Stimulated activated naive CD4-positive, alpha-beta T cell (primary cell): Measurements from ENCODE around the gene TLR7.
A peak's percentile ranks its signal among the peaks of the same experiment; 100 is the strongest.

Experiments used
- DNase-seq, 6 experiments: peaks; one replicate each; lab custom pipeline; 2025; lab: John Stamatoyannopoulos, UW

Gene TLR7

GRCh38 chrX:12891171-12891570, 24.3 kb downstream of the TLR7 start:
- no peak for DNase-seq

GRCh38 chrX:12891915-12892506, 25.1 kb downstream of the TLR7 start:
- no peak for DNase-seq

- DNase-seq, result no peak
Measured at GRCh38 chrX:12892716-12893115, 25.8 kb downstream of the TLR7 start.

- peak in 4 of 6 experiments; percentile 21 to 36 (median 29) for DNase-seq
Measured at GRCh38 chrX:12894074-12895030, 27.5 kb downstream of the TLR7 start.

- DNase-seq, result no peak
Measured at GRCh38 chrX:12895866-12896265, 29.0 kb downstream of the TLR7 start.

GRCh38 chrX:12896935-12897334, 30.1 kb downstream of the TLR7 start:
- DNase-seq, result no peak

- no peak for DNase-seq
Measured at GRCh38 chrX:12898073-12898472, 31.2 kb downstream of the TLR7 start.

- DNase-seq, result no peak
Measured at GRCh38 chrX:12899506-12899905, 32.6 kb downstream of the TLR7 start.

- DNase-seq, result peak; percentile 17 to 73 (median 51)
Measured at GRCh38 chrX:12901486-12901885, 34.6 kb downstream of the TLR7 start.

- DNase-seq, result no peak
Measured at GRCh38 chrX:12903646-12904045, 36.8 kb downstream of the TLR7 start.

GRCh38 chrX:12906046-12906761, 39.3 kb downstream of the TLR7 start, which contains the start of gene TLR8:
TLR8 (plus strand) TSS chrX:12906620; CDS start chrX:12906707, 87 bp downstream.
- DNase-seq, result no peak

GRCh38 chrX:12910423-12911121, 43.7 kb downstream of the TLR7 start:
- DNase-seq, result no peak

GRCh38 chrX:12911122-12911470, 44.2 kb downstream of the TLR7 start:
- no peak for DNase-seq

- no peak for DNase-seq
Measured at GRCh38 chrX:12912791-12913482, 46.1 kb downstream of the TLR7 start.

GRCh38 chrX:12917753-12918152, 50.9 kb downstream of the TLR7 start:
- no peak for DNase-seq

- no peak for DNase-seq
Measured at GRCh38 chrX:12919051-12919450, 52.2 kb downstream of the TLR7 start.

GRCh38 chrX:12919620-12920019, 52.7 kb downstream of the TLR7 start:
- DNase-seq, result no peak

GRCh38 chrX:12920990-12921389, 54.1 kb downstream of the TLR7 start:
- no peak for DNase-seq

- DNase-seq, result no peak
Measured at GRCh38 chrX:12921886-12922598, 55.2 kb downstream of the TLR7 start.

GRCh38 chrX:12922599-12922919, 55.7 kb downstream of the TLR7 start:
- DNase-seq, result no peak

GRCh38 chrX:12929701-12930100, 62.8 kb downstream of the TLR7 start:
- DNase-seq, result no peak
